ENCODE data around the gene PCBD2. TPM values are rescaled to one million over a fixed set of nuclear protein-coding genes. Genes with fewer than 3 reads are reported as not detected.

Gene PCBD2
- total and polyA plus RNA-seq, 2 of the 4 experiments (the other 2 are of a cell fraction) = 2.2 to 2.7 TPM

- TF ChIP-seq ELK1 (IDR thresholded peaks at IDR 0.05; ENCODE audit: borderline replicate concordance, low read depth, low read length) = no peak
- no peak for TF ChIP-seq SMC3 (IDR thresholded peaks at IDR 0.05; ENCODE audit: low read depth, low read length)
- no peak for TF ChIP-seq POLR2A (IDR thresholded peaks at IDR 0.05; ENCODE audit: low read depth, low read length)
- TF ChIP-seq NFE2L2 (IDR thresholded peaks at IDR 0.05; ENCODE audit: low read depth, low read length) = no peak
- no peak for TF ChIP-seq BHLHE40 (IDR thresholded peaks at IDR 0.05; ENCODE audit: low read depth, low read length)
- no peak for TF ChIP-seq USF2 (IDR thresholded peaks at IDR 0.05; ENCODE audit: low read depth, low read length)
- TF ChIP-seq RCOR1 (IDR thresholded peaks at IDR 0.05; ENCODE audit: insufficient replicate concordance, low read length) = no peak
- no peak for TF ChIP-seq RFX5 (IDR thresholded peaks at IDR 0.05; ENCODE audit: low read depth, low read length)
- TF ChIP-seq RAD21 (IDR thresholded peaks at IDR 0.05; ENCODE audit: low read length) = no peak
- no peak for TF ChIP-seq MAFK (IDR thresholded peaks at IDR 0.05; ENCODE audit: low read depth, low read length)
- TF ChIP-seq FOS (IDR thresholded peaks at IDR 0.05; ENCODE audit: low read depth, low read length) = no peak
- TF ChIP-seq CTCF (conservative IDR thresholded peaks at IDR 0.05; ENCODE audit: low read depth, low read length) = no peak
- TF ChIP-seq MXI1 (IDR thresholded peaks at IDR 0.05; ENCODE audit: borderline replicate concordance, low read depth, low read length) = no peak
- no peak for TF ChIP-seq CHD1 (IDR thresholded peaks at IDR 0.05; ENCODE audit: low read depth, low read length)
- no peak for TF ChIP-seq CEBPB (IDR thresholded peaks at IDR 0.05; ENCODE audit: low read depth, low read length)
- no peak overlapping the region for H3K27ac ChIP-seq (ENCODE audit: insufficient read depth, low read length)
- no peak overlapping the region for H3K18ac ChIP-seq (ENCODE audit: low read depth, low read length)
- H2BK120ac ChIP-seq (ENCODE audit: low read depth, low read length) = no peak overlapping the region
- H4K8ac ChIP-seq (ENCODE audit: low read depth in 2 of 2, low read length in 2 of 2) = no peak overlapping the region
- no peak overlapping the region for H3K56ac ChIP-seq (ENCODE audit: extremely low read depth, insufficient read depth, low read length)
- POLR2A ChIA-PET (ENCODE audit: unreplicated experiment) = no interaction called here
- H3K9me1 ChIP-seq (ENCODE audit: insufficient read depth, low read length) = peaks cover 5% of the 10 kb centered on the region
- in situ Hi-C loops (cut with MboI; ENCODE audit: low sequenced_read_pairs) = no loop called here
- BruUV-seq (replicated peaks) = no TSS peak
- H3K4me2 ChIP-seq (ENCODE audit: low read depth, low read length) = no peak overlapping the region
- no peaks in the 10 kb centered on the region for H3K9me3 ChIP-seq (ENCODE audit: control insufficient read depth, insufficient read depth, low read length)
- no peak overlapping the region for H4K91ac ChIP-seq (ENCODE audit: insufficient read depth, low read depth, low read length)
- H2BK15ac ChIP-seq (ENCODE audit: low read depth, low read length) = no peak overlapping the region
- no peak overlapping the region for H4K5ac ChIP-seq (ENCODE audit: low read depth, low read length)
- no peak for DNase-seq
- H3K36me3 ChIP-seq (ENCODE audit: control insufficient read depth, insufficient read depth, low read length) = peaks cover 17% of the 10 kb centered on the region
- dilution Hi-C loops (cut with HindIII; ENCODE audit: low sequenced_read_pairs, unreplicated experiment) = no loop called here
- no peak overlapping the region for H3K4me3 ChIP-seq (ENCODE audit: insufficient read depth, low read depth, low read length)
- no peak overlapping the region for H2AK5ac ChIP-seq (ENCODE audit: low read depth, low read length)
- peaks cover 13% of the 10 kb centered on the region for H4K20me1 ChIP-seq (ENCODE audit: insufficient read depth, low read length)
- intact Hi-C loops (cut with micrococcal nuclease) = no loop called here
- no peak for ATAC-seq (ENCODE audit: low read depth)
- H3K27me3 ChIP-seq (ENCODE audit: control insufficient read depth, insufficient read depth, low read length) = no peaks in the 10 kb centered on the region
- H2BK20ac ChIP-seq (ENCODE audit: low read depth, low read length) = no peak overlapping the region
- H3K4ac ChIP-seq (ENCODE audit: low read depth, low read length) = no peak overlapping the region
- no peak overlapping the region for H2AK9ac ChIP-seq (replicated peaks; ENCODE audit: low read depth, low read length, poor library complexity)
- 100% methylated on average over 3 of the region's 8 CpGs; no CpG with 5 or more reads in 1 of the 2 experiments for WGBS, 2 experiments (ENCODE audit: extremely low coverage in 2 of 2, insufficient read length in 1 of 2)
- no peaks in the 10 kb centered on the region for H3K4me1 ChIP-seq (ENCODE audit: control insufficient read depth, insufficient read depth, low read length)
- CTCF ChIA-PET = no interaction called here
- H2BK5ac ChIP-seq (ENCODE audit: low read depth, low read length, poor library complexity, severe bottlenecking) = no peak overlapping the region
- H3K9ac ChIP-seq (ENCODE audit: low read depth, low read length) = no peak overlapping the region
- H3K14ac ChIP-seq (replicated peaks; ENCODE audit: low read depth, low read length) = no peak overlapping the region
- no peak overlapping the region for H2AFZ ChIP-seq (replicated peaks; ENCODE audit: low read length, poor library complexity)
- H3K79me1 ChIP-seq (ENCODE audit: low read depth in 1 of 2, low read length in 2 of 2) = peaks cover 32 to 49% of the 10 kb centered on the region in 2 experiments
- no peak overlapping the region for H3K23ac ChIP-seq (ENCODE audit: low read depth, low read length)
Observed at GRCh38 chr5:134889335-134889734, 15.6 kb upstream of the PCBD2 start.

Measured in IMR-90 (cell line).